AG08396 (cell line): Measurements from ENCODE around the gene LRRC3.
A peak's percentile ranks its signal among the peaks of the same experiment; 100 is the strongest.
"Not testable (repeated sequence)": the region's sequence is repeated elsewhere in the genome, so short reads cannot be mapped to it uniquely, and the experiment has no call there.

ENCODE experiments used
- DNase-seq: peaks from one replicate; pipeline ENCODE4 v3.0.0; 2012; ENCODE audit warnings: low spot score, mixed read lengths

The LRRC3 gene

DNA sequence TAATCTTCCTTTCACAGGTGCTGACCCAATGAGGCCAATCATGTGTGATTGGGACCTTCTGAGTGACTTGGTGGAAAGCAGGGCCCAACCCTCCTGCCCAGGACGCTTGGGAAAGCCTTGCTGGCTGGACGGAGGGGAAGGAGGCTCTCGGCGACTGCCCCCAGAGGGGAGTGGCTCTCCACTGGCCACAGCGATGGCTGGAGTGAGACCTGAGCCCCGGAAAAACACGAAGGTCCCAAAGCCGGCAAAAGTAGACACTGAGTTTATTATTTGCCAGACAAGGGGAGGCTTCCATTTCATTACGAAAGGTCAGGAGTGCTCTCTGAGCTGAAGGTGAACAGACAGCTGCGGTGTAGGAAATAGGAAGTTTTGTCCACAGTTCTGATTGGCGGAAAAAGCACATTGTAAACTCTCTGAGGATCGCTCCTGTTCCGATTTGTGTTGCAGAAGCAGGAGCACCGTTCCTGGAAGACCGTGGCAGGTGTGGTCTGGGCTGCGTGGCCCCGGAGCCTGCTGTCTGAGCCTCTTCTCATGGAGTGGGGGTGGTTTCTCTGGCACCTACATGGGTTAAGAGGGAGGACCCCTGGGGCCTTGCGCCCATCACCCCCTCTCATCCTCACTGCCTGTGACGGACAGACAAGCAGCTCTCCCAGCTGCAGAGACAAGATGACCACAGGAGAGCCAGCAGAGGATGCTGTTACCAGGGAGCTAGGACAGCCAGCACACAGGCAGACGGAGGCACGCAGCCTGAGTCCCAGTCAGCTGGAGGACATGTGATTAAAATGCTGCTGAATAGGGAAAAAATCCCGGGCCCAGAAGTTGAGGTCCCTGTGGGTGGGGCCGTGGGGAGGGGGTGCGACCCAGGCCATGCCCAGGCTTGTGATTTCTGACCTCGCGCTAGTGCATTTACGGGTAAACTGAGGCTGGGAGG lies 43.2 kb downstream of the LRRC3 start:
- no peak for DNase-seq

DNA sequence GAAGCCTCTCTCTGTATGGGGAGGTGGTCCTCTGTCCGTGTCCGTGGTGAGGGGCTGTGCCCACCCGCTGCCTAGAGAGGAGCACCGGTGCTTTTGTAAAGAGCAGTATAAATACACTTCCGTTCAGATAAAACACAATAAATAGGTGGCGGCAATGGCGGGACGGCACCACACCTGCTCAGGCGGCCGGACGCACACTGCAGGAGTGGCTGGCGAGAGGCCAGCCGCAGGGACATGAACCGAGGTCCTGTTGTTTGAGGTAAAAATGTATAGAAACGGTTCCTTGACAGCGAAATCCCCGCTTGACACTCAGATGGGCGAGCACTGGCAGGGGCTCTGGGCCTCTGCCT lies 43.9 kb downstream of the LRRC3 start:
- DNase-seq: no peak

DNA sequence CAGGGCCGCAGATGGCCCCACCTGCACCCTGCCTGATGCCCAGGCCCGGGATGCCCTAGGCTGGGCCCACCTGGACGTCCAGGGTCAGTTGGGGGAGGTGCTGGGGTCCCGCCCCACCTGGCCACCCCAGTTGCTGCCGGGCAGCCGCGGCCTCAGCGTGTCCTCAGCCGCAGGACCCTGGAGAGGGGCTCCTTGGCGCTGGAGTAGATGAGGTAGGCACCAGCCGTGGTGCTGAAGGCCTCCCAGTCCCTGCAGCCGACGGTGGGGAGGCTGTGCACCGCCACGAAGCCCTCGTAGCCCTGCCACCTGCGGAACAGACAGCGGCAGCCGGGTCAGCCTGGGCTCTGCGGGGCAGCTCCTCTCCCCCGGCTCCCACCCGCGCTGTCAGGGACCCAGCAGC lies 44.3 kb downstream of the LRRC3 start:
- no peak for DNase-seq

DNA sequence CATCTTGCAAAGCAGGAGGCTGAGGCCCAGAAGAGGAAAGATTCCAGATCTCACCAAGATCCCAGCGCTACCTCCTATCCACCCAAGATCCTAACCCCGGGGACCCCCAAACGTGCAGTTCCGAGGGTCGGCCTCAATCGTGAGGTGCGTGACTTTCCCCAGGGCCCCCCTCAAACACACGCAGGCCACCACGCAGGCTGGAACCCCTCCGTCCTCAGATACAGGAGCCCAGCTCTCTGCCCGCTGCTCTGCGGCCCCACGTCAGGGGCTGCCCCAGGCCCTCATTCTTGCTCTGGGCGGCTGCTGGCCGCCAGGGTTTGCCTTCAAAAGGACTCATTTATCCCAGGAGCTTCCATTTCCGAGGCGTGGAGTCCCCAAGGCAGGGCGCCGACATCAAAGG lies 44.8 kb downstream of the LRRC3 start:
- no peak for DNase-seq

DNA sequence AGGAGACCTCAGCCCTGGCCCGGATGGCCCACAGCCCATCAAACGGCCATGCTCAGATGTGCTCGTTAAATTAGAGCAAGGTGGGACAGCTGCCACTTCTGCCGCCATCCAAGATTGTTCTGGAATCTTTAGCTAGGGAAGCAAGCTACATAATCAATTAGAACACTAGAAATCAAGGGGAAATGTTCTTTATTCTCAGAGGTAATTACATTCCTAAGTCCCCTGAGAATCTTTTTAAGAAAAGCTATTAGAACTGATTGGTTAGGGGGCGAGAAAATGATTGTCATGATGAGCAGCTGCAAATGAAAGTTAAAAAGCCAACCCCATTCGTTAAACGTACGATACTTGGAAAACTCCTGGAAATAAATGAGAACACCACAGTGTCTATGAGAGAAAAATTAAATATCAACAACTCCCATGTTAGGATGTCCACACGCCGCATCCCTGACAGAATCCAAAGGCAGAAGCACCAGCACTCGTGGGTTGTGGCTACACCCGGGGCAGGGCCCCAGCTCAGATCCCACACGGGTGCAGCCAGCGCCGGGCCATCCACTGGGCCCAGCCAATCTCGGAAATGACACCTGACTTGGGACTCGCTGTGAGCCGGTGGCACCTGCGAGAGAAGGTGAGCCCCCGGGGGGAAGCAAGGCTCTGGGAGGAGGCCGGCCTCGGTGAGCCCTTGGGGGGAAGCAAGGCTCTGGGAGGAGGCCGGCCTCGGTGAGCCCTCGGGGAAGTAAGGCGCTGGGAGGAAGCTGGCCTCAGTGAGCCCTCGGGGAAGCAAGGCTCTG lies 47.1 kb downstream of the LRRC3 start:
- no peak for DNase-seq

DNA sequence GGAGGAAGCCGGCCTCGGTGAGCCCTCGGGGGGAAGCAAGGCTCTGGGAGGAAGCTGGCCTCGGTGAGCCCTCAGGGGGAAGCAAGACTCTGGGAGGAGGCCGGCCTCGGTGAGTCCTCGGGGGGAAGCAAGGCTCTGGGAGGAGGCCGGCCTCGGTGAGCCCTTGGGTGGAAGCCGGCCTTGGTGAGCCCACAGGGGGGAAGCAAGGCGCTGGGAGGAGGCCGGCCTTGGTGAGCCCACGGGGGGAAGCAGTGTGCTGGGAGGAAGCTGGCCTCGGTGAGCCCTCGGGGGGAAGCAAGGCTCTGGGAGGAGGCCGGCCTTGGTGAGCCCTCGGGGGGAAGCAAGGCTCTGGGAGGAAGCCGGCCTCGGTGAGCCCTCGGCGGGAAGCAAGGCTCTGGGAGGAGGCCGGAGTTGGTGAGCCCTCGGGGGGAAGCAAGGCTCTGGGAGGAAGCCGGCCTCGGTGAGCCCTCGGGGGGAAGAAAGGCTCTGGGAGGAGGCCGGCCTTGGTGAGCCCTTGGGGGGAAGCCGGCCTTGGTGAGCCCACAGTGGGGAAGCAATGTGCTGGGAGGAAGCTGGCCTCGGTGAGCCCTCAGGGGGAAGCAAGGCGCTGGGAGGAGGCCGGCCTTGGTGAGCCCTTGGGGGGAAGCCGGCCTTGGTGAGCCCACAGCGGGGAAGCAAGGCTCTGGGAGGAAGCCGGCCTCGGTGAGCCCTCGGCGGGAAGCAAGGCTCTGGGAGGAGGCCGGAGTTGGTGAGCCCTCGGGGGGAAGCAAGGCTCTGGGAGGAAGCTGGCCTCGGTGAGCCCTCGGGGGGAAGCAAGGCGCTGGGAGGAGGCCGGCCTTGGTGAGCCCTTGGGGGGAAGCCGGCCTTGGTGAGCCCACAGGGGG lies 47.9 kb downstream of the LRRC3 start:
- not testable (repeated sequence) for DNase-seq

DNA sequence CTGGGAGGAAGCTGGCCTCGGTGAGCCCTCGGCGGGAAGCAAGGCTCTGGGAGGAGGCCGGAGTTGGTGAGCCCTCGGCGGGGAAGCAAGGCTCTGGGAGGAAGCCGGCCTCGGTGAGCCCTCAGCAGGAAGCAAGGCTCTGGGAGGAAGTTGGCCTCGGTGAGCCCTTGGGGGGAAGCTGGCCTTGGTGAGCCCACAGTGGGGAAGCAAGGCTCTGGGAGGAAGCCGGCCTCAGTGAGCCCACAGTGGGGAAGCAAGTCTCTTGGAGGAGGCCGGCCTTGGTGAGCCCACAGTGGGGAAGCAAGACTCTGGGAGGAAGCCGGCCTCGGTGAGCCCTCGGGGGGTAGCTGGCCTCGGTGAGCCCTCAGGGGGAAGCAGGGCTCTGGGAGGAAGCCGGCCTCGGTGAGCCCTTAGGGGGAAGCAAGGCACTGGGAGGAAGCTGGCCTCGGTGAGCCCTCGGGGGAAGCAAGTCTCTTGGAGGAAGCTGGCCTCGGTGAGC lies 48.6 kb downstream of the LRRC3 start:
- DNase-seq: no peak

DNA sequence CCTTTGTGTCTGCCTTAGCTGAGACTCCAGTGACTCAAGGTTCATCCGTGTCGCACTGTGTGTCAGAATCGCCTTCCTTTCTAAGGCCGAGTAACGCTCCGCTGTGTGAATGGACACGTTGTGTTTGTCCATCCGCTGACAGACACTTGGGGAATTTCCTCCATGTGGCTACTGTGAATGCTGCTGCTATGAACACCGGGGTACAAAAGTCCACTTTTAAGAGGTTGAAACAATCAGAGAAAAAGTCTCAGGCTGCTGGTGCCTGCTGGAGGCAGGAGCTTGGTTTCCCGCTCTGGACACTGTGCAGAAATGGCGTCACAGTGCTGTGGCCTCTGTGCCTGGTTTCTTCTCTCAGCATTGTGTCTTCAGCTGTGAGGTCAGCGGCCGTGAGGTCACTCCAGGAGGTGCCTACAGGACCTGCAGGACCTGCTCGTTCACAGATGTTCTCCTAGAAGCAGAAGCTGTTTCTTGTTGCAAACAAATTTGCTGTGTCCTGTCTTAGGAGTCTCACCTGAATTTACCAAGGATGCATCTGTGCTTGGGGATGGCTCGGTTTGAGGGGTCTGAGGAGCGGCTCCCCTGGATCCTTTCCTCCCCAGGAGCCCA lies 50.5 kb downstream of the LRRC3 start:
- DNase-seq: no peak

DNA sequence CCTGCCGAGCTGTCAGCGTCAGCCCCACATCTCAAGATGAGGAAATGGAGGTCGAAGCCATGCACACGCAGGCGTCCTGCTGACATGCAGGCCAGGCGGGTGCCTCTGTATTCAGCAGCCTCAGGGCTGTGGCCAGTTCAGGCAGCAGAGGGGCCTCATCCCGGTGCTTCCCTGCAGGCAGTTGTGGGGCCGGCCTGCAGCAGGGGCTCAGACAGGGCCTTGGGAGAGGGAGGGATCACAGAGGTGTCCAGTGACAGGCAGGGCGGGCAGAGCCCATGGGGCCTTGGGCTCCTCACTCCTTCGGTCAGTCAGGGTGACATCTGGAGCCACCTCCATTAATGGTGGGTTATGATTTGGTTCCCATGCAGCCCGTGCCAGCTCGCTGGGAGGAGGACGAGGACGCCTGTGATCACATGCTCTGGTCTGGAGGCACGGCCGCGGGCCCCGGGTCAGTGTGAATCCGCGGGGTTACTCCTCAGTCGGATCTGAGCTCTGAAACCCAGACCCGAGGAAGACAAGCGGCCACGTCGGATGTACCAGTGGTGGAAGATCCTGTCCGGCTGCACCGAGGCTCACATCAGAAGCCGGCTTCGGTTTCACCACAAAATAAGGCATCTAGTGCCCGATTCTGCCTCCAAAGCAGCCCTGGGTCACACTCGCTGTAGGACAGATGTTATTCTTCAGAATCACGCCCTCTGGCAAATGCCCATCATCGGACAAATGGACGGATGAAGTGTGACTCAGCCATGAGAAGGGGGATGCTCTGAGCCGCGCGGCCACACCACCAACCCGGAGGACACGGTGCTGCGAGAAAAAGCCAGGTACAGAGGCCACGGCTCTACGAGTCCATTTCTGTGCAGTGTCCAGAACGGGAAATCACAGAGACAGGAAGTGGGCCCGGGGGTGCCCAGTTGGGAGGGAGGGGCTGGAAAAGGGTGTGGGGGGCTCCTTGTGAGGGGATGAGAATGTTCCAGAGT lies 51.3 kb downstream of the LRRC3 start:
- no peak for DNase-seq

DNA sequence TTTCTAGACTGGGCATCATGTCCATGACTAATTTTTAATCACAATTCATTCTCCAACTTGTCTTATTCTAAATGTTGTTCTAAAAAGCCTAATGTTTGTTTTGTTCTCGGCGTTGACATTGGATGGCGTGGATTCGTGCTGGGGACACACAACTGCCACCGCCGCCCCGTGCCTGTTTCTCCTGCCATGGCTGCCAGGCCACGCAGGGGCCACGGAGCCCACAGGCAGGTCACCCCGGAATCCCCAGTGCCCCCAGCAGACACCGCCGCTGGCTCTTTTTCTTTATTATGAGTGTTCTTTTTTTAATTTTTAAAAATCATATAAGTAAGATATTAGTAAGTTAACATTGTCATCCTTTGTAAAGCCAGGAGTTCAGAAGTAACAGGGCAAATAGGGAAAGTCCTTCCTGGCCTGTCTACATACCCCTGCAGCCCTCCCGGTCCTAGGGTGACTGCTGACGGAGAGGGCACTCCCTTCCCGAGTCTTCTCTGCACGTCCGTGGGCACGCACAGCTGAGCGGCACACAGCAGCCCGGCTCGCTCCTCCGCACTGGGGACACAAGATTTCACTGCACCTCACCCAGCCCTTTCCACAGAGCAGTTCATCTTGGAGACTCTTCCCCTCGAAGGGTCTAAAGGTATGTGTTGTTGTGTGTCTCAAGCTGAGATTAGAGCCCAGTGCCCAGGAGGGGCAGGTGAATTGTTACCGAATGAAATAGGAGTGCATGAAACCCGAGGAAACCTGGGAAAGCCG lies 52.5 kb downstream of the LRRC3 start:
- no peak for DNase-seq

DNA sequence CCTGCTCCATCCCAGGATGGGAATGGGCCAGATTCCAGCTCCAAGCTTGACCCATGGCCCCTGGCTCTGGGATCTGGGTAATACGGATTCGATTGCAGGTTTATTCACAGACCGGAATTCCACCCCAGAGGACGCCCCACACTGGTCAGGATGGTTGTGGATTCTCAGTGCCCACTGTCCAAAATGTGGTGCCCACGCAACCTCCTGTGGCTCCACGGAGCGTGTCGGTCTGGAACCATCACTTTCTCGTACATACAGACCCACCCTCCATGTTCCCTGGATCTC lies 53.1 kb downstream of the LRRC3 start:
- DNase-seq: no peak

DNA sequence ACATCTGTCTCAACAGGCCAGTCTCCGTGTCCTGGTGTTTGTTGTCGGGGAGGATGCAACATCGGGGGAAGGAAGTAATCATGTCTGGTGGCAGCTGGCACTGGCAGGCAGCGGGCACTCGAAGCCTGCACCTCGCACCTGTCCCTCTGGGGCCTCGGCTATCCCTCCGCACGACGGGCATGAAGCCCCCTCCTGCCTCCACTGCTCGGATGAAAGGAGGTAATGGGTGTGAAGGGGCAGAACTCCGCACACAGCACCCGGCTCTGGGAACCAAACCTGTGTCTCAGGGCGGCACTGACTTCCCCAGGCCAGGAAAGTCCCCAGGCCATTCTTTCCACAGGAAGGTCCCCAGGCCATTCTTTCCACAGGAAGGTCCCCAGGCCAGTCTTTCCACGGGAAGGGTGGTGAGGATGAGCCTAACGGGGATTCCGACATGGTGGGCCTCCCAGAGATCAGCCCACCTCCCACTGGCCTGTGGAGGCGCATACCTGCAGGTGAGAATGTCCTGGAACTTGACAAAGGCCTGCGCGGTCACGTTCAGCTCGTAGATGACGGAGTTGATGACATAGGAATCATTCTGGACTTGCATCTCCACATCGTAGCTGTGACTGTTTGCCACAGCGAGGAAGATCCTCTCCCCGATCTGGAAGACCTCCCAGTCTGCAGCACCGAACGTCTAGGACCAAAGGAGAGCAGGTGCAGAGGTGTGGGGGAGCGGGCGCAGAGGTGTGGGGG lies 53.6 kb downstream of the LRRC3 start:
- DNase-seq: no peak

DNA sequence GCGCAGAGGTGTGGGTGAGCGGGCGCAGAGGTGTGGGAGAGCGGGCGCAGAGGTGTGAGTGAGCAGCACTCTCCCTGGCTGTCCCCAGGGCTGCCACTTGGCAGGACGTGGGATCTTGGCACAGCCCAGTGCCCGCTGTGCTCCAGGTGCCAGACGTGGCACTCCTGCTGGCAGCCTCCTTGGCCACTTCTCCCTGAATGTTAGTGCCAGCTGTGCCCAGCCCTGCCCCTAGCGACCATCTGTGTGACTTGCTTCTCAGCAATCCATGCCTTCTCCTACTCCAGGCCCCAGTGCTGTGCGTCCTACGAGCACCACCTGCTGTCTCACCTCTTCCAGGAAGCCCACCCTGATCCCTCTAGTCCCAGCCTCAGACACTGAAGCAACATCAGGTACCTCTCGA lies 54.2 kb downstream of the LRRC3 start:
- DNase-seq: peak; percentile 55

DNA sequence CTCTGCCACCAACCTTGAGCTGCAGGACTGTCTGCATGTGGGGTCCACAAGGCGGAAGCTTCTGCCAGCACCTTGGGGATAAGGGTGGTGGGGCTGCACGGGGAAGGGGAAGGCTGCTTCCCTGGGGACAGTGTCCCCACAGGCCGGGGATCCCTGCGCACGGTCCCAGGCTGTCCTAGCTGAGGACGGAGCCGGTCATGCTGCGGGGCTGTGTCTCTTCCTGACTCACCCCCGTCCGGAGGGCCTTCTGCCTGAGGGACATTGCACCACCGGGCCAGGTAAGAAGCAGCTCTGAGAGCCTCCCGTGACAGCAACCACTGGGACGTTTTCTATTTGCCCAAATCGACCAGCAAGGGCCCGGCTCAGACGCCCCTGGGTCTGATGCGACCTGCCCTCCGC lies 54.8 kb downstream of the LRRC3 start:
- no peak for DNase-seq

DNA sequence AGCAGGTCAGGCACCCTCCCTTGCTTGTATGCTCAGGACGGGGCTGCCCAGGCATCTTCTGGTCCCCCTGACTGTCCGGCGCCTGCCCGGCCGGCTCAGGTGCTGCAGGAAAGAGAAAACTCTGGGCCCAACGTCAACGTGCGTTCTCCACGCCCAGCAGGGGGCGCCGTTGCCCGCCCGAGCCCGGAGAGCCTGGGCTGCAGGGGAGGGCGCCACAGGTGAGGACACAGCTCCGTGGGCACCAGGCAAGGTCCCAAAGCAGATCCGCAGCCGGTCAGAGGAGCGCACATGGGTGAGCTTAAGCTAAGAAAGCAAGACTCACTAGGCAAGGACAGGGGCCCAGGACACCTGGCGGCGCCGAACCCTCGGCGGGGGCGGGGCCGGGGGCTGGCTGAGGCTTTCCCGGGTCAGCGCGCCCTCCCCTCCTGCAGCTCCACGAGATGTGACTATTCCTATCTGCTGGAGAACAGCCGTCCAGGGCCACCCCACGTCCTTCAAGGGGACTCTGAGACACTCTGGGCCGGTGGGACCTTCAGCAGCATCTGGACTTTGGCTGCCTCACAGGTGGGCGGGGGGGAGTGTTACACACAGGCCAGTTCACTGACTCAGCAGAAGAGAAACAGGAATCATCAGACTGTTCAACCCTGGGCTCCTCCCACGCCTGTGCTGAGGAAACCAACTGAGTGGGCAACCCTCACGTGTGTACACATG lies 55.4 kb downstream of the LRRC3 start:
- DNase-seq: peak; percentile 73

DNA sequence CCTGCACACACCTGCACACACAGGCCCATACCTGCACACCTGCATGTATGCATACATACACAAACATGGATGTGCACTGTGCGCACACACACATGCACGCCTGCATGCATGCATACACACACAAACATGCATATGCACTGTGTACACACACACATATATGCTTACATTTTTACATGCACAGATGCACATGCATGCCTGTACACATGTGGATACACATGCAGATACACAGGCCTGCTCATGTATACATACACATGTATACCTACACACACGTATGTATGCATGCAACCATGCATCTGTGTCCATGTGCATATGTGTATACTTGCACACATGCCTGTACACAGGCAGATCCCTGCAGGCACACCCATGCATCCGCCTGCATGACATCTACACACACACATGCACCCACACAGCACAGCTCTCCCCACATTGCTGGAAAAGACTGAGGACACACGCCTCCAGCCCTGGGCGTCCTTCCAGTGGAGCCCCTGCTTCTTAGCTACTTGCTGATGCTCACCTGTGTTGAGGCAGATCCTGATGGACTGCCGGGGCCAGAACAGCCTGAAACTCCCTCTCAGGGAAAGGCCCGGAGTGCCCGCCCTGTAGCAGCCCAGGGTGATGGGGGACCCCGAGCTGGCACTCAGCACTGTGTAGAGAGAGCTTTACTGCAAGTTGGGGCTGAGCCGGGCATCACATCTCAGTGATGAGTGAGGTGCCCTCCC lies 56.1 kb downstream of the LRRC3 start:
- DNase-seq: no peak
